Skeletal muscle satellite cell (primary cell): ENCODE measurements around the gene UFM1.
"Not testable (repeated sequence)": the region's sequence is repeated elsewhere in the genome, so short reads cannot be mapped to it uniquely, and the experiment has no call there.

Source experiments
- H3K27me3 ChIP-seq: 2 replicates; pipeline ENCODE4 v1.7.0; 2013; ENCODE audit warnings: low read length; ENCODE audit not compliant: control insufficient read depth, insufficient read depth
- H3K36me3 ChIP-seq: 2 replicates; pipeline ENCODE4 v1.7.0; 2013; ENCODE audit warnings: mild to moderate bottlenecking, control low read depth, low read length; ENCODE audit not compliant: insufficient read depth
- H3K4me1 ChIP-seq: 2 replicates; pipeline ENCODE4 v1.7.0; 2013; ENCODE audit warnings: low read length; ENCODE audit not compliant: control insufficient read depth, insufficient read depth
- H3K4me2 ChIP-seq: 2 replicates; pipeline ENCODE4 v1.7.0; 2013; ENCODE audit warnings: mild to moderate bottlenecking, low read length
- H3K4me3 ChIP-seq: 2 replicates; pipeline ENCODE4 v1.7.0; 2013; ENCODE audit warnings: low read length
- H3K9ac ChIP-seq: 2 replicates; pipeline ENCODE4 v1.7.0; 2013; ENCODE audit warnings: mild to moderate bottlenecking, low read depth, low read length, moderate library complexity
- H3K9me3 ChIP-seq: replicated peaks from 2 replicates; pipeline ENCODE4 v1.7.0; 2013; ENCODE audit warnings: mild to moderate bottlenecking, control low read depth, low read length

Gene UFM1

GRCh38 chr13:38340624-38341023, 9.0 kb upstream of the UFM1 start:
- Histone ChIP-seq H3K36me3 (no peaks in the 10 kb centered on the region), H3K4me3 (no peak overlapping the region), H3K9ac (no peak overlapping the region), H3K4me1 (no peaks in the 10 kb centered on the region), H3K4me2 (no peak overlapping the region), H3K9me3 (no peaks in the 10 kb centered on the region), H3K27me3 (no peaks in the 10 kb centered on the region)

- Histone ChIP-seq H3K4me3 (no peak overlapping the region), H3K4me1 (no peaks in the 10 kb centered on the region), H3K27me3 (no peaks in the 10 kb centered on the region), H3K4me2 (no peak overlapping the region), H3K9ac (no peak overlapping the region), H3K36me3 (no peaks in the 10 kb centered on the region), H3K9me3 (no peaks in the 10 kb centered on the region)
Measured at GRCh38 chr13:38341149-38341692, 8.4 kb upstream of the UFM1 start.

- no peaks in the 10 kb centered on the region for H3K9me3 ChIP-seq
- no peaks in the 10 kb centered on the region for H3K27me3 ChIP-seq
- no peak overlapping the region for H3K4me3 ChIP-seq
- peaks cover 16% of the 10 kb centered on the region for H3K4me1 ChIP-seq
- peaks cover 12% of the 10 kb centered on the region for H3K36me3 ChIP-seq
- H3K9ac ChIP-seq, result no peak overlapping the region
- H3K4me2 ChIP-seq, result no peak overlapping the region
Measured at GRCh38 chr13:38346764-38347163, 2.9 kb upstream of the UFM1 start.

GRCh38 chr13:38348861-38349389, 726 bp upstream of the UFM1 start:
- peak overlapping the region; percentile 96 for H3K9ac ChIP-seq
- H3K9me3 ChIP-seq, result no peaks in the 10 kb centered on the region

GRCh38 chr13:38350114-38350617, 515 bp downstream of the UFM1 start:
- Histone ChIP-seq H3K9ac (peak overlapping the region; percentile 96), H3K36me3 (peaks cover 40% of the 10 kb centered on the region), H3K27me3 (no peaks in the 10 kb centered on the region), H3K4me1 (peaks cover 16% of the 10 kb centered on the region), H3K4me2 (peak overlapping the region; percentile 88), H3K9me3 (no peaks in the 10 kb centered on the region), H3K4me3 (peak overlapping the region; percentile 92)

More at GRCh38 chr13:38348861-38349389, 726 bp upstream of the UFM1 start:
- Histone ChIP-seq H3K4me2 (peak overlapping the region; percentile 88), H3K27me3 (no peaks in the 10 kb centered on the region), H3K36me3 (peaks cover 28% of the 10 kb centered on the region), H3K4me3 (peak overlapping the region; percentile 92), H3K4me1 (peaks cover 16% of the 10 kb centered on the region)

- H3K9ac ChIP-seq, result no peak overlapping the region
- no peaks in the 10 kb centered on the region for H3K9me3 ChIP-seq
- peaks cover 11% of the 10 kb centered on the region for H3K4me1 ChIP-seq
- H3K27me3 ChIP-seq, result no peaks in the 10 kb centered on the region
- no peak overlapping the region for H3K4me2 ChIP-seq
- no peak overlapping the region for H3K4me3 ChIP-seq
- H3K36me3 ChIP-seq, result peaks cover 62% of the 10 kb centered on the region
Measured at GRCh38 chr13:38355595-38356119, 6.0 kb downstream of the UFM1 start.

- Histone ChIP-seq H3K4me2 (no peak overlapping the region), H3K9me3 (no peaks in the 10 kb centered on the region), H3K27me3 (no peaks in the 10 kb centered on the region), H3K36me3 (peaks cover 55% of the 10 kb centered on the region), H3K9ac (no peak overlapping the region), H3K4me3 (no peak overlapping the region), H3K4me1 (no peaks in the 10 kb centered on the region)
Measured at GRCh38 chr13:38358684-38359083, 9.0 kb downstream of the UFM1 start.

GRCh38 chr13:38361542-38362262, 12.1 kb downstream of the UFM1 start:
- Histone ChIP-seq H3K9me3 (no peaks in the 10 kb centered on the region), H3K4me1 (peaks cover 3% of the 10 kb centered on the region), H3K9ac (no peak overlapping the region), H3K36me3 (peaks cover 30% of the 10 kb centered on the region), H3K27me3 (no peaks in the 10 kb centered on the region), H3K4me3 (no peak overlapping the region), H3K4me2 (no peak overlapping the region)

GRCh38 chr13:38363219-38363618, 13.6 kb downstream of the UFM1 start:
- Histone ChIP-seq H3K27me3 (no peaks in the 10 kb centered on the region), H3K36me3 (peaks cover 25% of the 10 kb centered on the region), H3K4me2 (no peak overlapping the region), H3K4me1 (peaks cover 16% of the 10 kb centered on the region), H3K4me3 (no peak overlapping the region), H3K9ac (no peak overlapping the region), H3K9me3 (no peaks in the 10 kb centered on the region)

GRCh38 chr13:38363746-38364145, 14.1 kb downstream of the UFM1 start:
- Histone ChIP-seq H3K36me3 (peaks cover 25% of the 10 kb centered on the region), H3K4me1 (peaks cover 16% of the 10 kb centered on the region)
- H3K4me2 ChIP-seq, H3K4me3 ChIP-seq, H3K9ac ChIP-seq, H3K27me3 ChIP-seq, H3K9me3 ChIP-seq: not testable (repeated sequence)

GRCh38 chr13:38365661-38366060, 16.0 kb downstream of the UFM1 start:
- Histone ChIP-seq H3K9me3 (no peaks in the 10 kb centered on the region), H3K4me3 (no peak overlapping the region), H3K4me2 (no peak overlapping the region), H3K36me3 (peaks cover 18% of the 10 kb centered on the region), H3K27me3 (no peaks in the 10 kb centered on the region), H3K9ac (no peak overlapping the region), H3K4me1 (peaks cover 16% of the 10 kb centered on the region)
